Activated B cell treated with CpG ODN at 0.5 μM for 24 hours (primary cell): Measurements from ENCODE around the gene CLEC3B. TPM values are rescaled to one million over a fixed set of nuclear protein-coding genes. Genes with fewer than 3 reads are reported as not detected.

ENCODE experiments used
- ATAC-seq: fragments of 200-7000 bp; cut with Tn5 transposase; one replicate; pipeline ENCODE4 v1.10.0; 2021; ENCODE audit warnings: low read depth, mild to moderate bottlenecking, moderate library complexity
- CTCF ChIA-PET: fragments of 350-600 bp; sonication (Branson Sonifier 250); formaldehyde crosslinking; loops from one replicate; lab custom pipeline; 2021; ENCODE audit warnings: antibody characterized with exemption; lab: Charles Lee
- POLR2A ChIA-PET: fragments of 350-600 bp; sonication (Branson Sonifier 250); formaldehyde crosslinking; loops from one replicate; lab custom pipeline; 2021; ENCODE audit warnings: antibody characterized with exemption; lab: Charles Lee
- DNase-seq: peaks from one replicate; pipeline ENCODE4 v3.0.0; 2022
- H3K27ac Mint-ChIP-seq: one replicate; pipeline ENCODE4 v1.8.0; 2020; ENCODE audit warnings: mixed read lengths
- H3K27me3 Mint-ChIP-seq: one replicate; pipeline ENCODE4 v1.8.0; 2021; ENCODE audit warnings: mixed read lengths
- H3K36me3 Mint-ChIP-seq: one replicate; pipeline ENCODE4 v1.8.0; 2021; ENCODE audit warnings: low read depth, mixed read lengths
- H3K4me1 Mint-ChIP-seq: one replicate; pipeline ENCODE4 v1.8.0; 2021; ENCODE audit warnings: mixed read lengths
- H3K4me3 Mint-ChIP-seq: one replicate; pipeline ENCODE4 v1.8.0; 2020; ENCODE audit warnings: mild to moderate bottlenecking, mixed read lengths
- H3K9me3 Mint-ChIP-seq: one replicate; pipeline ENCODE4 v1.8.0; 2020; ENCODE audit warnings: mixed read lengths
- intact Hi-C: fragments of 100-400 bp; cut with micrococcal nuclease; formaldehyde crosslinking; loops from one replicate; pipeline ENCODE4 v1.15.1; 2024
- total RNA-seq: library from RNA; stranded (reverse); gene quantifications from 2 replicates; pipeline ENCODE4 v1.2.3, GENCODE V29; 2022
- TF ChIP-seq, protein P1 (sequence below): fragments of 200-600 bp; IDR thresholded peaks from one replicate; pipeline ENCODE4 v1.8.0; 2022; ENCODE audit warnings: antibody characterized with exemption, mild to moderate bottlenecking

The CLEC3B gene
- total RNA-seq, 1 donor from 2014 or later = not detected

DNA sequence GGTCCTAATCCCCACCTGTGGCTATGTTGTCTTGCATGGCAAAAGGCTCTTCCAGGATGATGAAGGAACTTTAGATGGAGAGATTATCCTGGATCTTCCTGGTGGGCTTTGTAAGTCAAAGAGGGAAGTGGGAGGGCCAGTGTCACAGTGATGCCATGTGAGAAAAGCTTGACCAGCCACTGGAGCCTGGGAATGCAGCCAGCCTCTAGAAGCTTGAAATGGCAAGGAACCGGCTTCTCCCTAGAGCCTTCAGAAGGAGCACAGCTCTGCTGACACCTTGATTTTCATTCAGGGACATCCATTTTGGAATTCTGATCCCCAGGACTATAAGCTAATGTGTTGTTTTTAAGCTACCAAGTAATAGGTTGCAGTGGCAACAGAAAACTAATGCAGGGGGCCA lies 58.3 kb downstream of the CLEC3B start:
- H3K9me3 Mint-ChIP-seq = no peaks in the 10 kb centered on the region
- DNase-seq = no peak
- no peak for ATAC-seq
- no peaks in the 10 kb centered on the region for H3K4me1 Mint-ChIP-seq
- ChIA-PET POLR2A (no interaction called here), CTCF (no interaction called here)
- TF ChIP-seq, protein P1, sequence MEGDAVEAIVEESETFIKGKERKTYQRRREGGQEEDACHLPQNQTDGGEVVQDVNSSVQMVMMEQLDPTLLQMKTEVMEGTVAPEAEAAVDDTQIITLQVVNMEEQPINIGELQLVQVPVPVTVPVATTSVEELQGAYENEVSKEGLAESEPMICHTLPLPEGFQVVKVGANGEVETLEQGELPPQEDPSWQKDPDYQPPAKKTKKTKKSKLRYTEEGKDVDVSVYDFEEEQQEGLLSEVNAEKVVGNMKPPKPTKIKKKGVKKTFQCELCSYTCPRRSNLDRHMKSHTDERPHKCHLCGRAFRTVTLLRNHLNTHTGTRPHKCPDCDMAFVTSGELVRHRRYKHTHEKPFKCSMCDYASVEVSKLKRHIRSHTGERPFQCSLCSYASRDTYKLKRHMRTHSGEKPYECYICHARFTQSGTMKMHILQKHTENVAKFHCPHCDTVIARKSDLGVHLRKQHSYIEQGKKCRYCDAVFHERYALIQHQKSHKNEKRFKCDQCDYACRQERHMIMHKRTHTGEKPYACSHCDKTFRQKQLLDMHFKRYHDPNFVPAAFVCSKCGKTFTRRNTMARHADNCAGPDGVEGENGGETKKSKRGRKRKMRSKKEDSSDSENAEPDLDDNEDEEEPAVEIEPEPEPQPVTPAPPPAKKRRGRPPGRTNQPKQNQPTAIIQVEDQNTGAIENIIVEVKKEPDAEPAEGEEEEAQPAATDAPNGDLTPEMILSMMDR = no peak
- H3K27ac Mint-ChIP-seq = no peak overlapping the region
- peaks cover 1% of the 10 kb centered on the region for H3K27me3 Mint-ChIP-seq
- intact Hi-C loops = no loop called here
- H3K36me3 Mint-ChIP-seq = no peaks in the 10 kb centered on the region
- H3K4me3 Mint-ChIP-seq = no peak overlapping the region

GRCh38 chr3:45084820-45085816 lies 59.0 kb downstream of the CLEC3B start:
- Mint-ChIP-seq H3K4me3 (no peak overlapping the region), H3K36me3 (no peaks in the 10 kb centered on the region), H3K9me3 (no peaks in the 10 kb centered on the region), H3K27me3 (peaks cover 1% of the 10 kb centered on the region), H3K27ac (no peak overlapping the region), H3K4me1 (no peaks in the 10 kb centered on the region)
- DNase-seq (no peak), ATAC-seq (no peak)
- ChIA-PET POLR2A (no interaction called here), CTCF (no interaction called here)
- intact Hi-C loops = no loop called here
- TF ChIP-seq, protein P1 = no peak

Other genes starting within 250 kb of the CLEC3B start
- 12.4 and 13.1 TPM in 2 replicates for gene TMEM42, start 164.4 kb upstream of the CLEC3B start, total RNA-seq
- not detected in 2 replicates for gene TGM4, start 151.7 kb upstream of the CLEC3B start, total RNA-seq
- 38.5 and 43.4 TPM in 2 replicates for gene ZDHHC3, start 50.1 kb upstream of the CLEC3B start, total RNA-seq
- 42.5 and 44.0 TPM in 2 replicates for gene EXOSC7, start 50.1 kb upstream of the CLEC3B start, total RNA-seq
- not detected in 2 replicates for gene CDCP1, start 120.1 kb downstream of the CLEC3B start, total RNA-seq
- 0.13 TPM in 1 of 2 replicates, not detected in the other for gene TMEM158, start 200.0 kb downstream of the CLEC3B start, total RNA-seq